ENCODE results near the gene USP20. TPM values are rescaled to one million over a fixed set of nuclear protein-coding genes. Genes with fewer than 3 reads are reported as not detected.

Gene USP20
- total and polyA plus RNA-seq, 4 donors = 8.2 to 19.8 (median 10.3) TPM

- H3K9me3 ChIP-seq (ENCODE audit: control insufficient read depth in 4 of 4, low read length in 3 of 4) = no peaks in the 10 kb centered on the region
- 58% methylated on average over 3 of the region's 3 CpGs for WGBS
- TF ChIP-seq SP1 (IDR thresholded peaks at IDR 0.05) (no peak), RAD21 (IDR thresholded peaks at IDR 0.05) (no peak), RXRA (IDR thresholded peaks at IDR 0.05) (no peak), YY1 (IDR thresholded peaks at IDR 0.05) (no peak), MAX (IDR thresholded peaks at IDR 0.05) (no peak), ATF3 (IDR thresholded peaks at IDR 0.05) (no peak), JUND (IDR thresholded peaks at IDR 0.05) (no peak), NR2F2 (IDR thresholded peaks at IDR 0.05) (no peak)
- H3K4me1 ChIP-seq (ENCODE audit: control insufficient read depth in 4 of 4, insufficient read depth in 4 of 4, low read length in 3 of 4) = no peaks in the 10 kb centered on the region
- no peak overlapping the region for H3K9ac ChIP-seq (ENCODE audit: low read depth in 1 of 2, low read length in 2 of 2)
- H3K4me3 ChIP-seq (ENCODE audit: low read depth in 1 of 3, low read length in 3 of 3) = no peak overlapping the region
- H3K27ac ChIP-seq (ENCODE audit: low read depth in 1 of 2, low read length in 2 of 2) = no peak overlapping the region
- peaks cover 9 to 63% (median 29%) of the 10 kb centered on the region in 4 donors for H3K36me3 ChIP-seq (ENCODE audit: control insufficient read depth in 4 of 4, insufficient read depth in 3 of 4, low read depth in 1 of 4, low read length in 3 of 4)
- no peaks in the 10 kb centered on the region for H3K27me3 ChIP-seq (ENCODE audit: control insufficient read depth in 4 of 4, insufficient read depth in 4 of 4, low read length in 3 of 4)
- DNase-seq (ENCODE audit: low spot score) = peak; percentile 20
Measured at GRCh38 chr9:129853614-129854013, 18.4 kb downstream of the USP20 start.

GRCh38 chr9:129854588-129855110 is 19.4 kb downstream of the USP20 start:
- Histone ChIP-seq H3K4me1 (ENCODE audit: control insufficient read depth in 4 of 4, insufficient read depth in 4 of 4, low read length in 3 of 4) (no peaks in the 10 kb centered on the region), H3K4me3 (ENCODE audit: low read depth in 1 of 3, low read length in 3 of 3) (no peak overlapping the region), H3K36me3 (ENCODE audit: control insufficient read depth in 4 of 4, insufficient read depth in 3 of 4, low read depth in 1 of 4, low read length in 3 of 4) (peaks cover 12 to 67% (median 32%) of the 10 kb centered on the region in 4 donors), H3K27ac (ENCODE audit: low read depth in 1 of 2, low read length in 2 of 2) (no peak overlapping the region), H3K9ac (ENCODE audit: low read depth in 1 of 2, low read length in 2 of 2) (no peak overlapping the region), H3K27me3 (ENCODE audit: control insufficient read depth in 4 of 4, insufficient read depth in 4 of 4, low read length in 3 of 4) (no peaks in the 10 kb centered on the region), H3K9me3 (ENCODE audit: control insufficient read depth in 4 of 4, low read length in 3 of 4) (no peaks in the 10 kb centered on the region)
- WGBS = 89% methylated on average over 4 of the region's 4 CpGs
- TF ChIP-seq SP1 (IDR thresholded peaks at IDR 0.05) (no peak), MAX (IDR thresholded peaks at IDR 0.05) (no peak), REST (IDR thresholded peaks at IDR 0.05) (no peak), HNF4A (conservative IDR thresholded peaks at IDR 0.05) (no peak), EGR1 (IDR thresholded peaks at IDR 0.05; ENCODE audit: low read depth in 2 of 2) (no peak), CTCF (IDR thresholded peaks at IDR 0.05; ENCODE audit: low read depth, low read length, missing input control) (no peak), GABPA (IDR thresholded peaks at IDR 0.05 in 1 of 2, conservative IDR thresholded peaks at IDR 0.05 in 1 of 2) (no peak), JUND (IDR thresholded peaks at IDR 0.05) (no peak), YY1 (IDR thresholded peaks at IDR 0.05) (no peak), ATF3 (IDR thresholded peaks at IDR 0.05) (no peak), NR2F2 (IDR thresholded peaks at IDR 0.05) (no peak), TAF1 (conservative IDR thresholded peaks at IDR 0.05) (no peak), FOXA2 (IDR thresholded peaks at IDR 0.05) (no peak), RXRA (IDR thresholded peaks at IDR 0.05) (no peak), HNF4G (IDR thresholded peaks at IDR 0.05) (no peak), FOXA1 (IDR thresholded peaks at IDR 0.05) (no peak), RAD21 (IDR thresholded peaks at IDR 0.05) (no peak), ZBTB33 (IDR thresholded peaks at IDR 0.05) (no peak)
- DNase-seq (ENCODE audit: low spot score) = no peak
